ENCODE results near the gene KIRREL1.

DNA sequence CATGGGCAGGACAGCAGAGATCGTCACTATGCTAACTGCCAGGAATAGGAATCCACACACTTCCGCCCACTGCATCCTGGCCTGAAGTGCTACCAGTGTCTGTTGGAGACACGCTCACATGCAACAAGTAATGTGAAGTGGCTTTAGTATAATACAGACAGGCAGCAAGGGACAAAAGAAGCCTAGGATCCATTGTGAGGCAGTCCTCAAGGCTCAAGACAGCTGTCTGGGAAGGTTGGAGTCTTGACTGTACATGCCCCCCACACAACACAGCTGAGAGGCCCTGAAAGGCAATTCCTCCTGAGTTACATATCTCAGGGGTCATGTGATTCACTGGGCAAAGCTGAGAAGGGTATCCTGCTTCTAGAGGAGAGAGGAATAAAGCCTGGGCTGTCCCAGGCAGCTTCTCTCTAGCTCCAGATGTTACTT is 147.3 kb downstream of the KIRREL1 start:
- TF ChIP-seq POLR2AphosphoS5 (IDR thresholded peaks at IDR 0.05; ENCODE audit: low read depth, low read length): no peak
- TF ChIP-seq, protein P1, sequence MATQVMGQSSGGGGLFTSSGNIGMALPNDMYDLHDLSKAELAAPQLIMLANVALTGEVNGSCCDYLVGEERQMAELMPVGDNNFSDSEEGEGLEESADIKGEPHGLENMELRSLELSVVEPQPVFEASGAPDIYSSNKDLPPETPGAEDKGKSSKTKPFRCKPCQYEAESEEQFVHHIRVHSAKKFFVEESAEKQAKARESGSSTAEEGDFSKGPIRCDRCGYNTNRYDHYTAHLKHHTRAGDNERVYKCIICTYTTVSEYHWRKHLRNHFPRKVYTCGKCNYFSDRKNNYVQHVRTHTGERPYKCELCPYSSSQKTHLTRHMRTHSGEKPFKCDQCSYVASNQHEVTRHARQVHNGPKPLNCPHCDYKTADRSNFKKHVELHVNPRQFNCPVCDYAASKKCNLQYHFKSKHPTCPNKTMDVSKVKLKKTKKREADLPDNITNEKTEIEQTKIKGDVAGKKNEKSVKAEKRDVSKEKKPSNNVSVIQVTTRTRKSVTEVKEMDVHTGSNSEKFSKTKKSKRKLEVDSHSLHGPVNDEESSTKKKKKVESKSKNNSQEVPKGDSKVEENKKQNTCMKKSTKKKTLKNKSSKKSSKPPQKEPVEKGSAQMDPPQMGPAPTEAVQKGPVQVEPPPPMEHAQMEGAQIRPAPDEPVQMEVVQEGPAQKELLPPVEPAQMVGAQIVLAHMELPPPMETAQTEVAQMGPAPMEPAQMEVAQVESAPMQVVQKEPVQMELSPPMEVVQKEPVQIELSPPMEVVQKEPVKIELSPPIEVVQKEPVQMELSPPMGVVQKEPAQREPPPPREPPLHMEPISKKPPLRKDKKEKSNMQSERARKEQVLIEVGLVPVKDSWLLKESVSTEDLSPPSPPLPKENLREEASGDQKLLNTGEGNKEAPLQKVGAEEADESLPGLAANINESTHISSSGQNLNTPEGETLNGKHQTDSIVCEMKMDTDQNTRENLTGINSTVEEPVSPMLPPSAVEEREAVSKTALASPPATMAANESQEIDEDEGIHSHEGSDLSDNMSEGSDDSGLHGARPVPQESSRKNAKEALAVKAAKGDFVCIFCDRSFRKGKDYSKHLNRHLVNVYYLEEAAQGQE (IDR thresholded peaks at IDR 0.05; ENCODE audit: insufficient read depth in 1 of 2, low read depth in 2 of 2, low read length in 2 of 2): no peak
- no peak for TF ChIP-seq SIN3A (IDR thresholded peaks at IDR 0.05; ENCODE audit: borderline replicate concordance, insufficient read depth, low read length)
- no peak for TF ChIP-seq TAF1 (IDR thresholded peaks at IDR 0.05; ENCODE audit: borderline replicate concordance, insufficient read depth, low read length)
- TF ChIP-seq FOXP2 (optimal IDR thresholded peaks at IDR 0.05; ENCODE audit: borderline replicate concordance, extremely low read depth, extremely low read length, insufficient read depth): no peak
